Immature natural killer cell (primary cell): ENCODE measurements around the gene TRIM36. TPM values are rescaled to one million over a fixed set of nuclear protein-coding genes. Genes with fewer than 3 reads are reported as not detected.

Experiments
- DNase-seq, 3 donors: peaks; one replicate each; pipeline ENCODE4 v3.0.0; 2022; ENCODE audit warnings: mixed read lengths in 1 of 3
- H3K27ac Mint-ChIP-seq, 6 donors: one replicate each; pipeline ENCODE4 v1.8.0; 2020; ENCODE audit warnings: mixed read lengths in 6 of 6, mild to moderate bottlenecking in 5 of 6, inconsistent platforms in 4 of 6, moderate library complexity in 3 of 6
- H3K27me3 Mint-ChIP-seq, 3 donors: one replicate each; pipeline ENCODE4 v1.8.0; 2020 to 2021; ENCODE audit warnings: low read depth in 3 of 3, mild to moderate bottlenecking in 3 of 3, mixed read lengths in 3 of 3, moderate library complexity in 3 of 3, inconsistent platforms in 1 of 3
- H3K36me3 Mint-ChIP-seq, 3 donors: one replicate each; pipeline ENCODE4 v1.8.0; 2020; ENCODE audit warnings: mixed read lengths in 3 of 3, inconsistent platforms in 2 of 3, mild to moderate bottlenecking in 2 of 3
- H3K4me1 Mint-ChIP-seq, 2 donors: one replicate each; pipeline ENCODE4 v1.8.0; 2020; ENCODE audit warnings: inconsistent platforms in 2 of 2, mild to moderate bottlenecking in 2 of 2, mixed read lengths in 2 of 2, moderate library complexity in 1 of 2
- H3K4me3 Mint-ChIP-seq, 5 donors: one replicate each; pipeline ENCODE4 v1.8.0; 2020; ENCODE audit warnings: mild to moderate bottlenecking in 5 of 5, mixed read lengths in 5 of 5, inconsistent platforms in 3 of 5, moderate library complexity in 3 of 5
- H3K9me3 Mint-ChIP-seq, 6 donors: one replicate each; pipeline ENCODE4 v1.8.0; 2020; ENCODE audit warnings: mild to moderate bottlenecking in 6 of 6, mixed read lengths in 6 of 6, inconsistent platforms in 4 of 6, moderate library complexity in 3 of 6
- polyA plus RNA-seq, 3 donors: library from polyadenylated mRNA; unstranded; fragments of 300-500 nt; fragmentation: Illumina TruSeq; gene quantifications; one replicate each; pipeline ENCODE4 v1.2.3, GENCODE V29; 2021

The TRIM36 gene
- polyA plus RNA-seq, 3 donors from 2014 or later, result 0.73 TPM; not detected in 2

DNA sequence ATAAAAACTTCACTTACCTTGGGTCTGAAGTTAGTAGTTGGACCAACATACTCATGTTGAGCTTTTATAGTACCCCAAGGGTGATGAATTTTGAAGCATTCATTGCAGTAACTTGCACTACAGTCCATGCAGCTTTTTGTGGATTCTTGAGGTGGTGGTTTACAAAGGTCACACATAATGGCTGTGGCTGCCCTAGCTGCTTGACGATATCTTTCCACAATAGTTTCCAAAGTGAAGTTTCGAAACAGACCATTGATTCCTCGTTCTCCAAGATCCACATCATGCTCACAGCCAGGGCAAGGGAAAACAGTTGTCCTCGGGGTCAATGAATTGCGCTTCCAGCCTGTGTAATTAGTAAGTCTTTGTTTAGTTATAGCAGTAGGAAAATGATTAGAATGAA lies 22.7 kb downstream of the TRIM36 start:
- H3K9me3 Mint-ChIP-seq, result peaks cover 0 to 10% (median 5%) of the 10 kb centered on the region in 6 donors
- H3K4me1 Mint-ChIP-seq, result no peaks in the 10 kb centered on the region
- peaks cover 0 to 4% (median 0%) of the 10 kb centered on the region in 3 donors for H3K36me3 Mint-ChIP-seq
- DNase-seq, result no peak
- peaks cover 0 to 8% (median 6%) of the 10 kb centered on the region in 3 donors for H3K27me3 Mint-ChIP-seq
- H3K27ac Mint-ChIP-seq, result no peak overlapping the region
- H3K4me3 Mint-ChIP-seq, result no peak overlapping the region

DNA sequence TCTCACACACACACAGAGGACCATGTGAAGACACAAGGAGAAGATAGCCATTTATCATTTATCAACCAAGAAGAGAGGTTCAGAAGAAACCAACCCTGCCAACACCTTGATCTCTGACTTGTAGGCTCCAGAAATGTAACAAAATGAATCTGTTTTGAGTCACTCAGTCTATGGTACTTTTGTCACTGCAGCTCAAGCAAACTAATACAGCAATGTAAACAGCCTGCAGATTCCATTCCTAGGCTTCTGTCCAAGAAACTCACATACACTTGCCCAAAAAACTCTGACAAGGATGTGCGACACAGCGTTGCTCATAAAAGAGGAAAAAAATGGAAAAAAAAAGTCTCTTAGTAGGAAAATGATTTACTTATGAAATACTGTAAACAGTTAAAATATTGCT lies 33.4 kb downstream of the TRIM36 start:
- Mint-ChIP-seq H3K9me3 (no peaks in the 10 kb centered on the region), H3K36me3 (no peaks in the 10 kb centered on the region), H3K4me3 (no peak overlapping the region), H3K4me1 (peaks cover 4 to 13% of the 10 kb centered on the region in 2 donors), H3K27me3 (peaks cover 1 to 19% (median 8%) of the 10 kb centered on the region in 3 donors), H3K27ac (no peak overlapping the region)
- DNase-seq, result no peak

GRCh38 chr5:115132465-115132864 lies 37.2 kb downstream of the TRIM36 start:
- H3K36me3 Mint-ChIP-seq, result no peaks in the 10 kb centered on the region
- no peaks in the 10 kb centered on the region for H3K9me3 Mint-ChIP-seq
- DNase-seq, result no peak
- peak overlapping the region in 1 of 5 donors; percentile 28 for H3K4me3 Mint-ChIP-seq
- H3K4me1 Mint-ChIP-seq, result peaks cover 9 to 23% of the 10 kb centered on the region in 2 donors
- H3K27me3 Mint-ChIP-seq, result peaks cover under 1 to 10% (median 9%) of the 10 kb centered on the region in 3 donors
- no peak overlapping the region for H3K27ac Mint-ChIP-seq

GRCh38 chr5:115126303-115126702 lies 43.4 kb downstream of the TRIM36 start:
- Mint-ChIP-seq H3K4me3 (no peak overlapping the region), H3K27ac (no peak overlapping the region), H3K36me3 (no peaks in the 10 kb centered on the region), H3K4me1 (peaks cover 5 to 10% of the 10 kb centered on the region in 2 donors), H3K27me3 (peaks cover 3 to 6% (median 4%) of the 10 kb centered on the region in 3 donors), H3K9me3 (no peaks in the 10 kb centered on the region)
- no peak for DNase-seq

- Mint-ChIP-seq H3K27me3 (peaks cover 7 to 11% (median 7%) of the 10 kb centered on the region in 3 donors), H3K4me1 (no peaks in the 10 kb centered on the region), H3K9me3 (peaks cover 0 to 2% (median 0%) of the 10 kb centered on the region in 6 donors), H3K36me3 (no peaks in the 10 kb centered on the region), H3K27ac (no peak overlapping the region), H3K4me3 (no peak overlapping the region)
- no peak for DNase-seq
Observed at GRCh38 chr5:115124741-115125140, 45.0 kb downstream of the TRIM36 start.

DNA sequence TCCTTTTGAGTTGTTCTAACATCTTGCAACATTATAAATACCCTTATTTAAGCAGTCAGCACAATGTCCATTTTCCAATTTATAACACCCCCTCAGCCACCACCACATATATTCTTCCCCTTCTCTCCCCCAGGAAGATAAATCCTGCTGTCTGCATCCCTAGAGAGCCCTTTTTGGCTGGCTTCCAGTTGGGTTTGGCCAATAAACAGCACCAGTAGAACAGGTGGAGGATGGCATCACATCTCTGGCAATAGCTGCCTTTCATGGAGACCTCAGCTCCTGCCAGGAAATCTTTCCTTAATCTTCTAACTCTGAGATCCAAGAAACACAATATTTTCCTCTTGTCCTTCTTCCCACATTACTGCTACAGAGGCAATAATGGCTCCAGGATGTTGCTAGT lies 53.7 kb downstream of the TRIM36 start:
- Mint-ChIP-seq H3K9me3 (peaks cover 0 to 6% (median 1%) of the 10 kb centered on the region in 6 donors), H3K4me1 (no peaks in the 10 kb centered on the region), H3K27ac (no peak overlapping the region), H3K27me3 (peaks cover 5 to 20% (median 10%) of the 10 kb centered on the region in 3 donors), H3K36me3 (no peaks in the 10 kb centered on the region), H3K4me3 (no peak overlapping the region)
- no peak for DNase-seq

GRCh38 chr5:115109840-115110239 lies 59.9 kb downstream of the TRIM36 start:
- Mint-ChIP-seq H3K36me3 (no peaks in the 10 kb centered on the region), H3K9me3 (no peaks in the 10 kb centered on the region), H3K27ac (no peak overlapping the region), H3K27me3 (peaks cover 4 to 23% (median 9%) of the 10 kb centered on the region in 3 donors), H3K4me1 (no peaks in the 10 kb centered on the region), H3K4me3 (no peak overlapping the region)
- DNase-seq, result no peak

DNA sequence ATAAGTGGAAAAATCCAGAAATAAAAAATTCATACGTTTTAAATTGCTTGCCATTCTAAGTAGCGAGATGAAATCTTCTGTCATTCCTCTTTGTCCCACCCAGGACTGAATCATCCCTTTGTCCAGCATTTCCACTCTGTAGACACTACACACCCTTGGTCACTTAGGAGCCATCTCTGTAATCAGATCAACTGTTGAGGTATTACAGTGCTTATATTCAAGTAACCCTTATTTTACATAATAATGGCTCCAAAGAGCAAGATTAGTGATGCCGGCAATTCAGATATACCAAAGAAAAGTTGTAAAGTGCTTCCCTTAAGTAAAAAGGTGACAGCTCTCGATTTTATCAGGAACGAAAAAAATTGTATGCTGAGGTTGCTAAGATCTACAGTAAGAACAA lies 60.4 kb downstream of the TRIM36 start:
- peaks cover 0 to 3% (median 0%) of the 10 kb centered on the region in 6 donors for H3K9me3 Mint-ChIP-seq
- H3K4me1 Mint-ChIP-seq, result no peaks in the 10 kb centered on the region
- no peaks in the 10 kb centered on the region for H3K36me3 Mint-ChIP-seq
- peaks cover 4 to 23% (median 7%) of the 10 kb centered on the region in 3 donors for H3K27me3 Mint-ChIP-seq
- no peak for DNase-seq
- H3K27ac Mint-ChIP-seq, result no peak overlapping the region
- H3K4me3 Mint-ChIP-seq, result no peak overlapping the region

- Mint-ChIP-seq H3K27ac (no peak overlapping the region), H3K4me1 (no peaks in the 10 kb centered on the region), H3K4me3 (no peak overlapping the region), H3K9me3 (peaks cover 0 to 3% (median 0%) of the 10 kb centered on the region in 6 donors), H3K27me3 (peaks cover 1 to 8% (median 2%) of the 10 kb centered on the region in 3 donors), H3K36me3 (no peaks in the 10 kb centered on the region)
- no peak for DNase-seq
Observed at GRCh38 chr5:115100319-115100955, 69.3 kb downstream of the TRIM36 start.

GRCh38 chr5:115098041-115098702 lies 71.5 kb downstream of the TRIM36 start:
- Mint-ChIP-seq H3K36me3 (no peaks in the 10 kb centered on the region), H3K9me3 (no peaks in the 10 kb centered on the region), H3K4me1 (no peaks in the 10 kb centered on the region), H3K27ac (no peak overlapping the region), H3K4me3 (no peak overlapping the region), H3K27me3 (peaks cover 0 to 6% (median 2%) of the 10 kb centered on the region in 3 donors)
- DNase-seq, result peak; percentile 32 to 45 (median 39)

GRCh38 chr5:115097236-115097635 lies 72.5 kb downstream of the TRIM36 start:
- Mint-ChIP-seq H3K36me3 (no peaks in the 10 kb centered on the region), H3K9me3 (no peaks in the 10 kb centered on the region), H3K27ac (no peak overlapping the region), H3K4me1 (no peaks in the 10 kb centered on the region), H3K4me3 (no peak overlapping the region), H3K27me3 (peaks cover 0 to 5% (median 4%) of the 10 kb centered on the region in 3 donors)
- no peak for DNase-seq

GRCh38 chr5:115096034-115096769 lies 73.5 kb downstream of the TRIM36 start:
- Mint-ChIP-seq H3K36me3 (no peaks in the 10 kb centered on the region), H3K4me3 (no peak overlapping the region), H3K9me3 (no peaks in the 10 kb centered on the region), H3K27ac (no peak overlapping the region), H3K4me1 (no peaks in the 10 kb centered on the region), H3K27me3 (peaks cover 0 to 5% (median 4%) of the 10 kb centered on the region in 3 donors)
- no peak for DNase-seq

GRCh38 chr5:115087951-115088350 lies 81.8 kb downstream of the TRIM36 start:
- DNase-seq, result no peak
- H3K9me3 Mint-ChIP-seq, result no peaks in the 10 kb centered on the region
- H3K4me1 Mint-ChIP-seq, result no peaks in the 10 kb centered on the region
- H3K27ac Mint-ChIP-seq, result no peak overlapping the region
- no peaks in the 10 kb centered on the region for H3K36me3 Mint-ChIP-seq
- H3K27me3 Mint-ChIP-seq, result peaks cover 0 to 5% (median 3%) of the 10 kb centered on the region in 3 donors
- no peak overlapping the region for H3K4me3 Mint-ChIP-seq

- peaks cover 0 to 4% (median 3%) of the 10 kb centered on the region in 3 donors for H3K27me3 Mint-ChIP-seq
- DNase-seq, result no peak
- H3K4me1 Mint-ChIP-seq, result no peaks in the 10 kb centered on the region
- no peak overlapping the region for H3K4me3 Mint-ChIP-seq
- no peaks in the 10 kb centered on the region for H3K36me3 Mint-ChIP-seq
- H3K27ac Mint-ChIP-seq, result no peak overlapping the region
- no peaks in the 10 kb centered on the region for H3K9me3 Mint-ChIP-seq
Observed at GRCh38 chr5:115086473-115086872, 83.2 kb downstream of the TRIM36 start.
